Endothelial cell of umbilical vein (primary cell): Measurements from ENCODE around the gene SFMBT2. TPM values are rescaled to one million over a fixed set of nuclear protein-coding genes. Genes with fewer than 3 reads are reported as not detected.

Experiments used
- BruUV-seq: library from RNA; stranded (reverse); fragments of 400-500 nt; replicated peaks from 2 replicates; lab custom pipeline; 2021; lab: Mats Ljungman, UMichigan
- CTCF ChIA-PET: fragments of 300-600, 350-600 bp; sonication (Branson Sonifier 250); formaldehyde crosslinking; loops from one replicate; lab custom pipeline; 2021; ENCODE audit warnings: antibody characterized with exemption, inconsistent platforms; lab: Charles Lee
- POLR2A ChIA-PET: fragments of 300-600, 350-600 bp; sonication (Branson Sonifier 250); formaldehyde crosslinking; loops from one replicate; lab custom pipeline; 2021; ENCODE audit warnings: antibody characterized with exemption, inconsistent platforms; lab: Charles Lee
- DNase-seq: peaks from one replicate; pipeline ENCODE4 v3.0.0-alpha.2; 2011; ENCODE audit warnings: low read depth, low spot score
- FAIRE-seq: peaks from 2 replicates; lab custom pipeline; 2011; peaks lifted over from hg19 to GRCh38; lab: Jason Lieb, UNC
- H2AFZ ChIP-seq: 2 replicates; pipeline ENCODE4 v1.6.0; 2012; ENCODE audit warnings: low read depth, low read length, control low read depth, inconsistent platforms
- H3K27ac ChIP-seq: 2 replicates; pipeline ENCODE4 v1.5.1; 2011; ENCODE audit warnings: low read depth, mild to moderate bottlenecking, control low read depth, low read length, moderate library complexity; ENCODE audit not compliant: insufficient read depth
- H3K27me3 ChIP-seq, 2 experiments: 2 replicates each; pipeline versions ENCODE4 v1.6.0 to v1.6.1; 2011; ENCODE audit warnings: low read length in 2 of 2, mixed read lengths in 1 of 2; ENCODE audit not compliant: control insufficient read depth in 2 of 2, insufficient read depth in 2 of 2
- H3K36me3 ChIP-seq, 2 experiments: 2 replicates in 1 of 2; 3 replicates in 1 of 2; pipeline ENCODE4 v1.5.1; 2011; ENCODE audit warnings: low read length in 2 of 2, mild to moderate bottlenecking in 1 of 2, moderate library complexity in 1 of 2; ENCODE audit not compliant: control insufficient read depth in 2 of 2, insufficient read depth in 2 of 2; ENCODE audit errors: extremely low read depth in 1 of 2
- H3K4me1 ChIP-seq: 3 replicates; pipeline ENCODE4 v1.5.1; 2011; ENCODE audit warnings: mild to moderate bottlenecking, low read length; ENCODE audit not compliant: control insufficient read depth, insufficient read depth; ENCODE audit errors: extremely low read depth
- H3K4me2 ChIP-seq: 2 replicates; pipeline ENCODE4 v1.6.1; 2011; ENCODE audit warnings: low read length, control low read depth, mixed read lengths; ENCODE audit not compliant: insufficient read depth
- H3K4me3 ChIP-seq, 3 experiments: fragments of 200-600 bp in 1 of 3; sonication (generic), shearing (Covaris generic) in 1 of 3; replicated peaks in 1 of 3; 2 replicates each; pipeline ENCODE4 v1.5.1; 2011 to 2016; ENCODE audit warnings: control low read depth in 3 of 3, low read length in 3 of 3, mild to moderate bottlenecking in 2 of 3, inconsistent platforms in 1 of 3, low read depth in 1 of 3, moderate library complexity in 1 of 3; ENCODE audit not compliant: insufficient read depth in 1 of 3
- H3K79me2 ChIP-seq: 2 replicates; pipeline ENCODE4 v1.6.0; 2012; ENCODE audit warnings: low read length, inconsistent platforms; ENCODE audit not compliant: control insufficient read depth, insufficient read depth
- H3K9ac ChIP-seq: replicated peaks from 2 replicates; pipeline ENCODE3; 2011; ENCODE audit warnings: low read length, control low read depth; ENCODE audit not compliant: insufficient read depth; ENCODE audit errors: extremely low read depth
- H3K9me1 ChIP-seq: replicated peaks from 3 replicates; pipeline ENCODE4 v1.6.0; 2011; ENCODE audit warnings: mild to moderate bottlenecking, low read length; ENCODE audit not compliant: control insufficient read depth, insufficient read depth; ENCODE audit errors: extremely low read depth
- H3K9me3 ChIP-seq: replicated peaks from 2 replicates; pipeline ENCODE4 v1.5.1; 2012; ENCODE audit warnings: low read length, inconsistent platforms; ENCODE audit not compliant: control insufficient read depth, insufficient read depth
- H4K20me1 ChIP-seq: replicated peaks from 2 replicates; pipeline ENCODE3; 2011; ENCODE audit warnings: mild to moderate bottlenecking, low read length; ENCODE audit not compliant: control insufficient read depth, insufficient read depth; ENCODE audit errors: extremely low read depth
- EZH2 ChIP-seq: IDR thresholded peaks from 2 replicates; pipeline ENCODE4 v1.6.1; 2012; ENCODE audit warnings: borderline replicate concordance, low read depth, mild to moderate bottlenecking, moderate library complexity, low read length, inconsistent platforms; ENCODE audit not compliant: severe bottlenecking
- GATA2 ChIP-seq: IDR thresholded peaks from 2 replicates; pipeline ENCODE4 v1.7.0; 2011; ENCODE audit warnings: low read depth, mild to moderate bottlenecking, moderate library complexity, mixed read lengths, low read length; ENCODE audit not compliant: insufficient read length, insufficient read depth
- JUN ChIP-seq: IDR thresholded peaks from 2 replicates; pipeline ENCODE4 v1.6.1; 2011; ENCODE audit warnings: borderline replicate concordance, low read depth; ENCODE audit not compliant: insufficient read length, insufficient read depth
- MYC ChIP-seq: IDR thresholded peaks from one replicate; pipeline ENCODE4 v1.6.1; 2011; ENCODE audit warnings: mild to moderate bottlenecking, low read depth, low read length
- POLR2A ChIP-seq: IDR thresholded peaks from 2 replicates; pipeline ENCODE4 v1.6.1; 2012; ENCODE audit warnings: low read depth, mild to moderate bottlenecking, control low read depth, low read length
- POLR2AphosphoS5 ChIP-seq: IDR thresholded peaks from 2 replicates; pipeline ENCODE4 v1.6.1; 2012; ENCODE audit warnings: low read depth, mild to moderate bottlenecking, control low read depth, low read length, moderate library complexity; ENCODE audit not compliant: insufficient read depth
- dilution Hi-C: fragments of 300-500 bp; cut with MboI; formaldehyde crosslinking; loops from one replicate; pipeline ENCODE4 v1.15.0; 2019; ENCODE audit warnings: low sequenced_read_pairs; ENCODE audit not compliant: extremely low pct_ligation_motif_present
- intact Hi-C: fragments of 100-400 bp; cut with micrococcal nuclease; formaldehyde crosslinking; loops from one replicate; pipeline ENCODE4 v1.10.0; 2022
- polyA plus RNA-seq, 4 experiments: library from polyadenylated mRNA; depleted of rRNA in 3 of 4; stranded (reverse) in 3 of 4; unstranded in 1 of 4; fragments of >200 nt; gene quantifications; 2 replicates each; pipeline versions ENCODE4 v1.2.1 to v1.2.3, GENCODE V29; 2011 to 2012; ENCODE audit warnings: missing spikeins in 1 of 4
- total RNA-seq: library from RNA; stranded (reverse); gene quantifications from 2 replicates; pipeline ENCODE4 v1.2.3, GENCODE V29; 2021
- TF ChIP-seq, protein P1 (sequence below), 2 donors: IDR thresholded peaks; 1 replicate in 1 of 2; 2 replicates in 1 of 2; pipeline ENCODE4 v1.5.1; 2011; ENCODE audit warnings: low read length in 2 of 2, mild to moderate bottlenecking in 2 of 2, moderate library complexity in 2 of 2, control low read depth in 1 of 2, inconsistent platforms in 1 of 2, low read depth in 1 of 2; ENCODE audit not compliant: insufficient read depth in 1 of 2; ENCODE audit errors: extremely low read depth in 1 of 2

Gene SFMBT2
- total and polyA plus RNA-seq, 2 donors (not counting 3 experiments of a cell fraction or from before 2014, with no cell fraction given), result 0.14 to 0.64 TPM

- CTCF ChIA-PET, result interaction anchor here (0.6 kb wide), 1 partner anchor 128 kb away, joined by 3 read pairs; no protein-coding TSS in a partner anchor
- POLR2A ChIA-PET, result no interaction called here
Measured at GRCh38 chr10:7282457-7282856, 128.4 kb downstream of the SFMBT2 start.

GRCh38 chr10:7281429-7281828 is 129.4 kb downstream of the SFMBT2 start:
- H4K20me1 ChIP-seq, result no peaks in the 10 kb centered on the region
- no peak for FAIRE-seq
- dilution Hi-C loops, result no loop called here
- DNase-seq, result no peak
- no peak overlapping the region for H3K27ac ChIP-seq
- no peaks in the 10 kb centered on the region for H3K36me3 ChIP-seq
- H3K4me1 ChIP-seq, result no peaks in the 10 kb centered on the region
- H2AFZ ChIP-seq, result no peak overlapping the region
- no peaks in the 10 kb centered on the region for H3K9me3 ChIP-seq
- H3K4me3 ChIP-seq, result no peak overlapping the region
- no peaks in the 10 kb centered on the region for H3K27me3 ChIP-seq
- H3K79me2 ChIP-seq, result no peaks in the 10 kb centered on the region
- ChIA-PET POLR2A (no interaction called here), CTCF (no interaction called here)
- no peaks in the 10 kb centered on the region for H3K9me1 ChIP-seq
- intact Hi-C loops, result no loop called here
- TF ChIP-seq, protein P1, sequence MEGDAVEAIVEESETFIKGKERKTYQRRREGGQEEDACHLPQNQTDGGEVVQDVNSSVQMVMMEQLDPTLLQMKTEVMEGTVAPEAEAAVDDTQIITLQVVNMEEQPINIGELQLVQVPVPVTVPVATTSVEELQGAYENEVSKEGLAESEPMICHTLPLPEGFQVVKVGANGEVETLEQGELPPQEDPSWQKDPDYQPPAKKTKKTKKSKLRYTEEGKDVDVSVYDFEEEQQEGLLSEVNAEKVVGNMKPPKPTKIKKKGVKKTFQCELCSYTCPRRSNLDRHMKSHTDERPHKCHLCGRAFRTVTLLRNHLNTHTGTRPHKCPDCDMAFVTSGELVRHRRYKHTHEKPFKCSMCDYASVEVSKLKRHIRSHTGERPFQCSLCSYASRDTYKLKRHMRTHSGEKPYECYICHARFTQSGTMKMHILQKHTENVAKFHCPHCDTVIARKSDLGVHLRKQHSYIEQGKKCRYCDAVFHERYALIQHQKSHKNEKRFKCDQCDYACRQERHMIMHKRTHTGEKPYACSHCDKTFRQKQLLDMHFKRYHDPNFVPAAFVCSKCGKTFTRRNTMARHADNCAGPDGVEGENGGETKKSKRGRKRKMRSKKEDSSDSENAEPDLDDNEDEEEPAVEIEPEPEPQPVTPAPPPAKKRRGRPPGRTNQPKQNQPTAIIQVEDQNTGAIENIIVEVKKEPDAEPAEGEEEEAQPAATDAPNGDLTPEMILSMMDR (IDR thresholded peaks at IDR 0.05; ENCODE audit: extremely low read depth in 1 of 2, insufficient read depth in 1 of 2, low read depth in 1 of 2, low read length in 2 of 2), result no peak
- TF ChIP-seq MYC (no peak), EZH2 (no peak)
- no TSS peak for BruUV-seq
- H3K9ac ChIP-seq, result no peak overlapping the region
- no peak overlapping the region for H3K4me2 ChIP-seq

More at GRCh38 chr10:7282457-7282856, 128.4 kb downstream of the SFMBT2 start:
- no peaks in the 10 kb centered on the region for H3K27me3 ChIP-seq
- DNase-seq (no peak), FAIRE-seq (no peak)
- no peak for TF ChIP-seq POLR2AphosphoS5
- TF ChIP-seq EZH2, result no peak
- TF ChIP-seq, protein P1 (IDR thresholded peaks at IDR 0.05; ENCODE audit: extremely low read depth in 1 of 2, insufficient read depth in 1 of 2, low read depth in 1 of 2, low read length in 2 of 2), result no peak
- TF ChIP-seq GATA2, result no peak
- no peak for TF ChIP-seq POLR2A
- TF ChIP-seq JUN, result no peak
- TF ChIP-seq MYC, result no peak
- dilution Hi-C loops (no loop called here), intact Hi-C loops (no loop called here)
- H3K27ac ChIP-seq, result no peak overlapping the region
- H3K4me2 ChIP-seq, result no peak overlapping the region
- no peak overlapping the region for H2AFZ ChIP-seq
- H3K4me1 ChIP-seq, result no peaks in the 10 kb centered on the region
- no peaks in the 10 kb centered on the region for H3K79me2 ChIP-seq
- H3K9ac ChIP-seq, result no peak overlapping the region
- BruUV-seq, result no TSS peak
- H3K36me3 ChIP-seq, result no peaks in the 10 kb centered on the region
- H4K20me1 ChIP-seq, result no peaks in the 10 kb centered on the region
- no peaks in the 10 kb centered on the region for H3K9me3 ChIP-seq
- H3K4me3 ChIP-seq, result no peak overlapping the region
- no peaks in the 10 kb centered on the region for H3K9me1 ChIP-seq
